Upper lobe of left lung (tissue), 6 donors: ENCODE data around the gene C1orf159. TPM values are rescaled to one million over a fixed set of nuclear protein-coding genes. Genes with fewer than 3 reads are reported as not detected.
"Not testable (repeated sequence)": the region's sequence is repeated elsewhere in the genome, so short reads cannot be mapped to it uniquely, and the experiment has no call there.

Experiments used
- ATAC-seq, 2 donors: fragments of 200-7000 bp; cut with Tn5 transposase; one replicate each; pipeline ENCODE4 v1.9.1; 2022; ENCODE audit warnings: mild to moderate bottlenecking in 2 of 2, moderate library complexity in 2 of 2; ENCODE audit not compliant: low FRiP score in 2 of 2
- DNase-seq, 2 donors: peaks; one replicate each; pipeline ENCODE4 v3.0.0-alpha.2; 2019 to 2020
- H3K27ac ChIP-seq, 4 donors: fragments of 200-600 bp; sonication (generic); one replicate each; pipeline ENCODE4 v1.5.1; 2016 to 2019
- H3K27me3 ChIP-seq, 4 donors: fragments of 200-600 bp; sonication (generic); one replicate each; pipeline ENCODE4 v1.5.1; 2017 to 2019
- H3K36me3 ChIP-seq, 4 donors: fragments of 200-600 bp; sonication (generic); one replicate each; pipeline ENCODE4 v1.5.1; 2016 to 2019
- H3K4me1 ChIP-seq, 4 donors: fragments of 200-600 bp; sonication (generic); one replicate each; pipeline ENCODE4 v1.5.1; 2018 to 2019
- H3K4me3 ChIP-seq, 4 donors: fragments of 200-600 bp; sonication (generic); one replicate each; pipeline ENCODE4 v1.5.1; 2017 to 2019; ENCODE audit warnings: mild to moderate bottlenecking in 2 of 4, moderate library complexity in 1 of 4
- H3K9me3 ChIP-seq, 4 donors: fragments of 200-600 bp; sonication (generic); one replicate each; pipeline ENCODE4 v1.5.1; 2018 to 2019
- CTCF ChIP-seq, 6 experiments: fragments of 450-650 bp in 4 of 6; fragments of 200-600 bp in 2 of 6; sonication (generic) in 2 of 6; IDR thresholded peaks; one replicate each; pipeline ENCODE4 v1.5.1; 2016 to 2019; ENCODE audit warnings: antibody characterized with exemption in 6 of 6
- EP300 ChIP-seq, 4 donors: sonication (generic); formaldehyde crosslinking; IDR thresholded peaks; one replicate each; pipeline ENCODE4 v1.5.1; 2017; ENCODE audit warnings: antibody characterized with exemption in 4 of 4, control low read depth in 2 of 4
- POLR2A ChIP-seq, 4 donors: fragments of 450-650 bp; IDR thresholded peaks; one replicate each; pipeline ENCODE4 v1.5.1; 2016 to 2017; ENCODE audit warnings: antibody characterized with exemption in 4 of 4, mild to moderate bottlenecking in 2 of 4
- POLR2AphosphoS5 ChIP-seq, 2 donors: sonication (generic); formaldehyde crosslinking; IDR thresholded peaks; one replicate each; pipeline ENCODE4 v1.5.1; 2017; ENCODE audit warnings: antibody characterized with exemption in 2 of 2
- WGBS, 2 donors: methylation state at CpG; one replicate each; pipeline ENCODE4 v1.1.5; 2017 to 2018; 5-methylcytosine and 5-hydroxymethylcytosine counted together
- total RNA-seq, 6 donors: library from RNA; depleted of rRNA in 4 of 6; stranded (reverse); fragments of >200 nt in 4 of 6; gene quantifications; one replicate each; pipeline versions ENCODE4 v1.1.0 to v1.2.1, GENCODE V29; 2016 to 2021
- donor health status: DM: no; HTN: no; CAD: no; lungs with moderate emphysema.
- donor health status: DM: no; HTN: yes; CAD: no; lungs with severe emphysema.

The C1orf159 gene
- total RNA-seq, 6 donors from 2014 or later, result 5.7 to 34.6 (median 15.2) TPM

GRCh38 chr1:1156140-1157032, 40.5 kb upstream of the C1orf159 start:
- TF ChIP-seq CTCF (IDR thresholded peaks at IDR 0.05), result no peak
- TF ChIP-seq POLR2A (IDR thresholded peaks at IDR 0.05), result no peak
- no peak for TF ChIP-seq EP300 (IDR thresholded peaks at IDR 0.05)
- no peak for TF ChIP-seq POLR2AphosphoS5 (IDR thresholded peaks at IDR 0.05)
- ATAC-seq (peak in 1 of 2 donors; percentile 5), DNase-seq (peak in 1 of 2 donors; percentile 69)
- Histone ChIP-seq H3K4me3 (no peak overlapping the region), H3K9me3 (no peaks in the 10 kb centered on the region), H3K27me3 (no peaks in the 10 kb centered on the region), H3K4me1 (peaks cover 8 to 19% (median 12%) of the 10 kb centered on the region in 4 donors), H3K36me3 (no peaks in the 10 kb centered on the region), H3K27ac (peak overlapping the region in 3 of 4 donors; percentile 11 to 34 (median 30))
- WGBS, 2 donors, result 80 to 87% methylated on average over 15 to 21 of the region's 26 CpGs

- DNase-seq, result no peak
- H3K4me3 ChIP-seq, result no peak overlapping the region
- WGBS, 2 donors, result 86 to 89% methylated on average over 9 to 10 of the region's 10 CpGs
- no peaks in the 10 kb centered on the region for H3K27me3 ChIP-seq
- no peak overlapping the region for H3K27ac ChIP-seq
- TF ChIP-seq CTCF (IDR thresholded peaks at IDR 0.05) (no peak), POLR2A (IDR thresholded peaks at IDR 0.05) (no peak), EP300 (IDR thresholded peaks at IDR 0.05) (no peak), POLR2AphosphoS5 (IDR thresholded peaks at IDR 0.05) (no peak)
- peaks cover 8 to 19% (median 12%) of the 10 kb centered on the region in 4 donors for H3K4me1 ChIP-seq
- no peak for ATAC-seq
- no peaks in the 10 kb centered on the region for H3K9me3 ChIP-seq
- no peaks in the 10 kb centered on the region for H3K36me3 ChIP-seq
These were observed 39.4 kb upstream of the C1orf159 start for GRCh38 chr1:1155258-1155657.

GRCh38 chr1:1153874-1154273, 38.0 kb upstream of the C1orf159 start:
- DNase-seq, result no peak
- WGBS, 2 donors, result 65 to 71% methylated on average over 4 of the region's 4 CpGs
- Histone ChIP-seq H3K4me1 (peaks cover 6 to 16% (median 11%) of the 10 kb centered on the region in 4 donors), H3K4me3 (no peak overlapping the region), H3K36me3 (no peaks in the 10 kb centered on the region), H3K27ac (no peak overlapping the region), H3K9me3 (no peaks in the 10 kb centered on the region), H3K27me3 (no peaks in the 10 kb centered on the region)
- no peak for ATAC-seq
- TF ChIP-seq CTCF (IDR thresholded peaks at IDR 0.05) (no peak), POLR2AphosphoS5 (IDR thresholded peaks at IDR 0.05) (no peak), EP300 (IDR thresholded peaks at IDR 0.05) (no peak), POLR2A (IDR thresholded peaks at IDR 0.05) (no peak)

- H3K36me3 ChIP-seq, H3K27ac ChIP-seq, H3K27me3 ChIP-seq, ATAC-seq, H3K4me3 ChIP-seq, DNase-seq, H3K4me1 ChIP-seq, H3K9me3 ChIP-seq: not testable (repeated sequence)
- 85 to 88% methylated on average over 14 of the region's 14 CpGs for WGBS, 2 donors
These were observed 37.3 kb upstream of the C1orf159 start for GRCh38 chr1:1153215-1153614.

GRCh38 chr1:1152431-1152830, 36.5 kb upstream of the C1orf159 start:
- not testable (repeated sequence) for H3K4me3 ChIP-seq, H3K27me3 ChIP-seq, H3K36me3 ChIP-seq, ATAC-seq, DNase-seq, H3K27ac ChIP-seq, H3K4me1 ChIP-seq, H3K9me3 ChIP-seq
- 89 to 92% methylated on average over 13 of the region's 13 CpGs for WGBS, 2 donors

- 94 to 100% methylated on average over 3 to 21 of the region's 21 CpGs for WGBS, 2 donors
- no peaks in the 10 kb centered on the region for H3K27me3 ChIP-seq
- DNase-seq, result peak in 1 of 2 donors; percentile 73
- no peak for ATAC-seq
- no peak for TF ChIP-seq POLR2AphosphoS5 (IDR thresholded peaks at IDR 0.05)
- no peak for TF ChIP-seq POLR2A (IDR thresholded peaks at IDR 0.05)
- no peak for TF ChIP-seq EP300 (IDR thresholded peaks at IDR 0.05)
- no peak for TF ChIP-seq CTCF (IDR thresholded peaks at IDR 0.05)
- no peaks in the 10 kb centered on the region for H3K4me1 ChIP-seq
- H3K27ac ChIP-seq, result no peak overlapping the region
- no peaks in the 10 kb centered on the region for H3K9me3 ChIP-seq
- H3K4me3 ChIP-seq, result no peak overlapping the region
- H3K36me3 ChIP-seq, result no peaks in the 10 kb centered on the region
These were observed 35.4 kb upstream of the C1orf159 start for GRCh38 chr1:1151306-1151705.
